HG02973 (cell line): Measurements from ENCODE around the gene TMEM53.

ENCODE experiments used
- ATAC-seq: cut with Tn5 transposase; IDR thresholded peaks from one replicate; pipeline ENCODE4 v1.9.1; 2021; ENCODE audit warnings: moderate library complexity; ENCODE audit not compliant: unreplicated experiment

TMEM53 gene

GRCh38 chr1:44606701-44607281, 67.5 kb downstream of the TMEM53 start:
- no peak for ATAC-seq

GRCh38 chr1:44605914-44606615, 68.2 kb downstream of the TMEM53 start:
- no peak for ATAC-seq

GRCh38 chr1:44604157-44604955, 69.9 kb downstream of the TMEM53 start:
- ATAC-seq: no peak

- ATAC-seq: no peak
These were observed 70.6 kb downstream of the TMEM53 start for GRCh38 chr1:44603718-44604117.
